Suppressor macrophage treated with lipopolysaccharide for 1 hour (primary cell): ENCODE results near the gene LCTL.
"Not testable (repeated sequence)": the region's sequence is repeated elsewhere in the genome, so short reads cannot be mapped to it uniquely, and the experiment has no call there.

Experiments
- DNase-seq, 3 donors: peaks; one replicate each; pipeline ENCODE4 v3.0.0-alpha.2; 2020 to 2022

The LCTL gene

DNA sequence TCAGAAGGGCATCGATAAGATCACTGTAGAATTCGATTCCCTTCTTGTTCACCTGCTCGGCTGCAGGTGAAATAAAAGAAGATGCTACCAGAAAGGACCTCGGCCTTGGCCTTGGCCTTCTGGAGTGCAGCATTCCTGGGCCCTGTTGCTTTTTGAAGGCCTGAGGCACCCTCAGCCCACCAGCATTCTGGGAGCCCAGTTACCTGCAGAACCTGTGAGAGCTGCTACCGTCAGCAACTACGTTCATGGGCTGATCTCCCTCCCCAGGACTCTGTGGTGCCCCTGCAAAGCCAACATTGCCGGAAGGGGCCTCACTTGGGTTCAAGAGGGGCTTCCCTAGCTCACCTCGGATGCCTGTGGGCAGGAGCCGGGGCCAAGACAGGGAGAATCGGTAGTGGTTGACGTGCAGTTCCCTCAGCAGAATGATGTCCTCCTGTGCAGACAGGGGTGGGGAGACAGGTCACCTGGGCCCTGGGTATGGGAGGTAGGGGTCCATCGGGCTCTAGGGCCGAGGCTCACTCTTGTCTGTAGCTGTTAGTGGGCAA is 2.2 kb downstream of the LCTL start:
- no peak for DNase-seq

DNA sequence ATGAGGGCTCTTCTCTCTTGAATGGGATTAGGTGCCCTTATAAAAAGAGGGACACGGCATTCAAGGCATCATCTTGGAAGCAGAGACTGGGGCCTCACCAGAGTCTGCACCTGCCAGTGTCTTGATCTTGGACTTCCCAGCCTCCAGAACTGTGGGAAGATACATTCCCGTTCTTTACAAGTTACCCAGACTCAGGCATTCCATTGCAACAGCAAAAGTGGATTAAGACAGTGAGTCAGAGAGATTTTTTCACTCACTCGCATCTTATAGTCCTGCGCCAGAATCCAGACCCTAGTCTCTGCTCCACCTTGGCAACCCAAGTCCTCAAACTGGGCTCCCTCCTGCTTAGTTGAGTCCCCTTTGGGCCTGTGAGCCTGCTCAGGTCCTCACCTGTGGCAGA is 2.7 kb downstream of the LCTL start:
- DNase-seq: no peak

DNA sequence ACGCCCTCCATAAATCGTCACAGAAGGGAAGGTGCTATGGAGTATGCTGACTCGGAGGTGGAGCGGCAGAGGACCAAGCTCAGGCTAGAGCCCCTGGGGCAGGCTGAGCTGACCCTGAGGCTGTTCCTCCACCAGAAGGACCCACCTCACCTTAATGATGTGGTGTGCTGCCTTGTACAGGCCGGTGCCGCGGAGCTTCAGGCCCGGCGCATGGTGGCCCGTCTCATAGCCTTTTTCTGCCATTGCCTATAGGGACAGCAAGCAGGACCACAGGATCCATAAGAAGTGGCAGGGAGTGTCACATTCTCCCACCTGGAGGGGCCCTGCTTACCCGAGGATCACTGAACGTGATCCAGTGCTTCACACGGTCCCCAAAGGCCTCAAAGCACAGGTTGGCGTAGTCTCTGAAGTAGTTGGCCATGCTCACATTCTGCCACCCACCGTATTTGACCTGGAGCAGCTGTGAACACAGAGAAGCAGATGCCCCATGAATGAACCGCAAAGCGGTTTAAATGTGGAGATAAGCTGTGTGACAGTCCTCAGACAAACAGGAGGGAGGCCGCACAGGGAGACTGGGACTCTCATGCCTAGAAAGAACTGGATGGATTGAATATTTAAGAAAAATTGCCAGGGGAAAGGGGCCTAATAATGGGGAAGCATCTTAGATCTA is 4.8 kb downstream of the LCTL start:
- no peak for DNase-seq

DNA sequence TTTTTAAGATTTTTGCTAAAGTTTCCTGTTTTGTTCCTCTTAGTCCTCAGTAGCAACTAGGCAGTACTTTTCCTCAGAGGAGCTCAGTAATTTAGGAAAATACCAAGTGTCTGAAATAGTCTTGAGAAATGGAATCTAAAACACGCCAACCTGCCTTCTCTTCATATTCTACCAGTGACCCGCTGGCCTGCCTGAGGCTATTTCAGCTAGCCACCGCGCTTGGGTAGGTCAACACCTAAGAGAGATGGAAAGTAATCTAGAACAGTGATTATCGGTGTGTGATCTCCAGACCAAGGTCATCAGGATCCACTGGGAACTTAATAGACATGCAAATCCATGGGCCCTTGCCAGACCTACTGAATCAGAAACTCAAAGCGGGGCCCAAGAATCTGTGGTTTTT is 7.5 kb downstream of the LCTL start:
- DNase-seq: no peak

DNA sequence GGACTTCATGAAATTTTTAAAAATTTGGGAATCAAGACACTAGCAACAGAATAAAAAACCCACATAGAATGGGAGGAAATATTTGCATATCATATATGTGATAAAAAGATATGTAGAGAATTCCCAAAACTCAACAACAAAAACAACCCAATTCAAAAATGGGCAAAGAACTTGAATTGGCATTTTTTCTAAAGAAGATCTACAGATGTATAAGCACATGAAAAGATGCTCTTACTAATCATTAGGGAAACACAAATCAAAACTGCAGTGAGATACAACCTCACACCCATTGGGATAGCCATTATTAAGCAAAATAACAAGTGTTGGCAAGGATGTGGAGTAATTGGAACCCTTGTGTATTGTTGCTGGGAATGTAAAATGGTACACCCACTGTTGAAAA is 10.1 kb downstream of the LCTL start:
- DNase-seq: no peak

DNA sequence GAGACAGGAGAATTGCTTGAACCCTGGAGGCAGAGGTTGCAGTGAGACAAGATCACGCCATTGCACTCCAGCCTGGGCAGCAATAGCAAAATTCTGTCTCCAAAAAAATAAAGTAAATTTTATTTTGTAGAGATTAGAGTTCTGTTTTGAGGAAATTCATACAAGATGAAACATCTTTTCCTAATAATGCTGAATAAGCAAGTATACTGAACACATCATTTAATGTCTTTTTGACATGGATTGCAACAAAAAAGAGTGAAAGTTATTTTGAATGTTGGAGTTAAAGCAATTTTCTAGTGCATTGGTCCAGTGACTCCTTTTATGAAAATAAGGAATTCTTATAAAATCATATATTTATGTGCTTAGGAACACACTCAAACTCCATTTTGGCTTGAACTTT is 20.5 kb downstream of the LCTL start:
- no peak for DNase-seq

DNA sequence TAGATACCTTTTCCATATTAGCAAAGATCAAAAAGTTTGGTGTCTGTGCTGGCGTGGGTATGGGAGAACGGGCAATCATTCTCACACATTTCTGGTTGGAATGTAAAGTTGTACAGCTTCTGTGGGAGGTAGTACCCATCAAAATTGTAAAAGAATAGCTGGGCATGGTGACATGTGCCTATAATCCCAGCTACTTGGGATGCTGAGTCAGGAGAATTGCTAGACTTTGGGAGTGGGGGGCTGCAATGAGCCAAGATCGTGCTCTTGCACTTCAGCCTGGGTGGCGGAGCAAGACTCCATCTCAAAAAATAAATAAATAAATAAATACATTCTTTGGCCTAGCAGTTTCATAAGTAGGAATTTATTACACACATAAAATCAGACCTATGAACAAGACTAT is 22.9 kb downstream of the LCTL start:
- no peak for DNase-seq

DNA sequence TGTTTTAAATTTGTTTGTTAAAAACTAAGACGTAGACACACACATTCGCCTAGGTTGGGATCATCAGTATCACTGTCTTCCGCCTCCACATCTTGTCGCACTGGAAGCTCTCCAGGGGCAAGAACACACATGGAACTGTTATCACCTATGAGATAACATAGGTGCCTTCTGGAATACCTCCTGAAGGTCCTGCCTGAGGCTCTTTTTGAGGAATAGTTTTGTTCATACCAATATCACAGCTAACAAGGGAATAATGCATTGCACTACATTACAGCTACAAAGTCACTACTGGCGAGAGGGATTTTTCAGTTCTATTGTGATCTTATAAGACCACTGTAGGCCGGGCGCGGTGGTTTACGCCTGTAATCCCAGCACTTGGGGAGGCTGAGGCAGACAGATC is 30.7 kb downstream of the LCTL start:
- DNase-seq: no peak

DNA sequence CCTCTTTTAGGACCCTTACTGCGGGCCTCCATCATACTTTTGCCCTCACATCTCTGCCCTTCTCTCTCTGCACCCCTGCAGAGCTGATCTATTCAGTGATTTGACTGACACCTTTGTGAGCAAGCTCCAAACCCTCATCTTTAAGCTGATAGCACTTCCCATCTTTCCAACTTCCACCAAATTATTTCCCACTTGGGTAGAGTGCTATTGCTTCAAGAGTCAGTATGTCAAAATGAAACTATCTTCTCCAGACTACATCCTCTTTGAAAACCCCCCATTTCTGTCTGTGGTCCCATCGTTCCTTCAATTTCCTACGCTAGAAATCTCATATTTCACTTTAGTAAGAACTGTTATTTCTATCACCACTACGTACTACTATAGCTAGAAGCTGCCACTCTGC is 41.0 kb downstream of the LCTL start:
- DNase-seq: peak; percentile 21 to 49 (median 41)

DNA sequence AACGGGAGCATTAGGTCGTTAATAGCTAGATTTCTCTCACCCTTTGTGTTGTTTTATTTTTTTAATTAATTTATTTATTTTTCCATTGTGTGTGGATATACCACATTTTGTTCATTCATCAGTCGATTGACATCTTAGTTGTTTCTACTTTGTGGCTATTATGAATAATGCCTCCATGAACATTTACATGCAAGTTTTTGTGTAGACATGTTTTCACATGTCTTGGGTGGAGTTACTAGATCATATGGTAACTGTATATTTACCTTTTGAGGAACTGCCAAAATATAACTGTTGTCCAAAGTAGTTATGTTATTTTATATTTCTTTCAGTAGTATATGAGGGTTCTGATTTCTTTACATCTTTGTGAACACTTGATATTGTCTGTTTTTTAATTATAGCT is 41.9 kb downstream of the LCTL start:
- no peak for DNase-seq

DNA sequence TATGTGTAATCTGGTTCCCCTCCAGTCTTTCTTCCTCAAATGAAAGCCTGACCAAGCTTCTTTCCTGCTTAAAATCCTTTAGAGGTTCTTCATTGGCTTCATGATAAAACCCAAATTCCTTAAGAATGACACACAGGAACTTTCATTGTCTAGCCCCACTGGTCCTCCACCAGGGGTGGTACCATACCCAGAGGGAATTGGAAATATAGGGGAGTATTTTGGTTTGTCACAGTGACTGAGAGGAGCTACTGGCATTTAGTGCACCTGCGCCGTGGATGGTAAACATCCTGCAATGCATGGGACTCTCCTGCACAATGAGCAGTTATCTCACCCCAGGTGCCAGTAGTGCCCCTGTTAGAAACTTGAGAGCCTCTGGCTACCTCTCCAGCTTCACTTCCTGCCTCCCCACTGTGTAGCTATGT is 49.9 kb downstream of the LCTL start:
- no peak for DNase-seq

DNA sequence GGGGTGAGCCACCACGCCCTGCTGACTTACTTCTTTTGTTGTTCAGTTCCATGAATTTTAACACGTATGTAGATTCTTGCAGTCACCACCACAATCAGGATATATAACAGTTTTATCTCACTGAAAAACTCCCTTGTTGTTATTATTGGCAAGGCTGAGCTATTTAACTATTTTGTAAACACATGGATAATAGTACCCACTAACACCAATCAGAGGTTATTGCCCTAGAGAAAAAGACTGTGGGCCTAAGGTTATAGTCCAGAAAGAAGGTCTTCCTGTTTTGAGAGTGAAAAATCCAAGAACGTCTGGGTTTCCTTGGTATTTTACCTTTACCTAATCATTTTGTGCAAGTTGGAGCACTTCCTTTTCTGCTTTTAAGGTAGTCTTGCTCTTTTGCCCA is 51.2 kb downstream of the LCTL start:
- DNase-seq: no peak

DNA sequence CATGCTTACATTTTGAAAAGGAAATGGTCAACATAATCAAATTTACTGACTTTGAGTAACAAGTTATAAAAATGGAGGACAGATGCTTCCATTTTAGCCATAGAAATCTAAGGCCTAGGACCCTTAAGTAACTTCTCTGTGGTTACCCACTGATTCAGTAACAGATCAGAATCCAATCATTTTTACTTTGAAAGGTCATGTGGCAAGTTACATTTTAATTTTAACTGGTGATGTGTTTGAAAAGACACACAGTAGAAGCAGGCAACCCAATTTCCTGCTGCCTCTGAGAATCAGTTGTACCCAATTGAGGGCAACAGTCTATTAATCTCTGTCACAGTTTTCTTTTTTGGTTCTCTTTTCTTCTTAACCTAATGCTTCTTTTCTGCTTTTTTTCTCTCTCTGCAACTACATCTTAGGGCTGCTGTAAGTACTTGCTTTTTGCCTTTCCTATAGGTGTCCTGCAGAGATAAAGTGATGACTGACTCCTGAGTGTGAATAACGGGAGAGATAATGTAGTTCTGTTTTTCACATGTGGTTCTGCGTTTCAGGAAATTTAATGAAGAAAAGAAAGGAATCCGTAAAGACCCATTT is 57.4 kb downstream of the LCTL start:
- no peak for DNase-seq

DNA sequence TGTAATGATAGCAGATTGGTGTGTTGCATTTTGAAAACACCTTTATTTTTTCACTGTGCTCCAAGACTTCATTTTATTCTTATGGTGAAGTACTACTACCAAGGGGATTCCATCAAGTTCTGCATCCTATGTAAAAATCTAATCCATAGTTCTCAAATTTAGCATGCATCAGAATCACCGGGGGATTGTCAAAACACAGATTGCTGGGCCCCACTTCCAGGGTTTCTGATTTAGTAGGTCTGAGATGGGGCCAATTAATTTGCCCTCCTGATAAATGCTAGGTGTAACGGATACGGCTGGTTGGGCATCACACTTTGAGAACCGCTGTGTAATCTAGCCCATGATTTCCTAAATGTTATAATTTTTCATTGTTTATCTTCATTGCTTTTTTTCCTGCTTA is 60.0 kb downstream of the LCTL start:
- no peak for DNase-seq

DNA sequence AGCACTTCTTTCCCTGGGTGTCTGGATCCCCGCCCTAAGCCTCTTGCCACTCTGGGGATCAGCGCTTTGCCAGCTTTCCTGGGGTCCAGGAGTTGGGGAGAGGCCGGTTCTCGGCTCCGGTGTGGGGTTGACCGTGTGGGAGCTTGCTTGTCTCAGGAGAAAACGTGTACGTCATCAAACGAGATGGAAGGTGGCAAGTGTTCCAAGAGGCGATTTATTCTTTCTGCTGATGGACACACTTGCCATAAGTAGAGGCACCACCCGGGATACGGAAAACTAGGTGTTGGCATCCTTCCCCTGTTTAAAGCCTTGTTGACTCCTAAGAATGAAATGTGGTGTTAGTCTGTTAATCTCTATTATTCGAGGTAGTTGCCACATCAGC is 60.4 kb downstream of the LCTL start:
- no peak for DNase-seq

DNA sequence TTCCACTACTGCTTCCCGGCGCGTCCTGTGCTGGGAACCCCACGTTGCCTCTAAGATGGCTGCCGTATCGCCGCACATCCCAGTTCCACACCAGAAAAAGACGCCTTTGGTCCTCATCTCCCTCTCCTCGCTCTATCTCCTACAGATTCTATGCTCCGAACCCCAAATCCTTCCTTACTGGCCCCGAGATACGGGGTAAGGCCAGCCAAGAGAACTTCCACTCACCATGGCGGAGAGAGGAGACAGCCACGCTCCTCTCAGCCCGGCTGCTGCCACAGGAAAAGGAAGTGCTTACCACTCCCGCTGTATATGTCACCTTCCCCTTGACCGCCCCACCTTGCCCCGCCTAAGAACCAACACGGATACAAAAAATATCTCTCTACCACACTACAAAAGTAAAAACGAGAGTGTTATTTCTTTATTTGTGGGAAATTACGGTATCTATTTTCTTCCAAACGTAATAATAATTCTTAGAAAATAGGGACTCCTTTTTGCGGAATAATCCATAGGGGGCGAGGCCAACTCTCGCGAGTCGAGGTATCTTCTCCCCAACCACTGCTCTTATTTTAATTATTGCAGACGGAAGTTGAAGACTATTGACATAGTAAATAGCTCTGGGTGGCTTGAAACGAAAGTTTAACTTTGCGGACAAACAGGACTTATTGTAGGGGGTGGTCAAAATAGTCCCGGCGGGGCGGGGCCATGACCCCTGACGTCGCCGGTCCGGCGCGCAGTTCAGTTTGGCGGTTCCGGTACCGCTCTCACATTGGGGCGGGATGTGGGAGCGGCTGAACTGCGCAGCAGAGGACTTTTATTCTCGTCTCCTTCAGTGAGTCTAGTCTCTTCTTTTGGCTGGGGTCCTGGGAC is 61.0 kb downstream of the LCTL start, which contains the start of the genes RPL4 and ZWILCH:
Gene RPL4, minus strand, starts transcription at position 293 of the 867 bp plus-strand sequence. Its CDS starts 65 bp downstream, at position 228.
Gene ZWILCH, plus strand, starts transcription at position 764 of the 867 bp plus-strand sequence. Its CDS starts 13 bp downstream, at position 777.
- DNase-seq: peak; percentile 90 to 93 (median 92)

DNA sequence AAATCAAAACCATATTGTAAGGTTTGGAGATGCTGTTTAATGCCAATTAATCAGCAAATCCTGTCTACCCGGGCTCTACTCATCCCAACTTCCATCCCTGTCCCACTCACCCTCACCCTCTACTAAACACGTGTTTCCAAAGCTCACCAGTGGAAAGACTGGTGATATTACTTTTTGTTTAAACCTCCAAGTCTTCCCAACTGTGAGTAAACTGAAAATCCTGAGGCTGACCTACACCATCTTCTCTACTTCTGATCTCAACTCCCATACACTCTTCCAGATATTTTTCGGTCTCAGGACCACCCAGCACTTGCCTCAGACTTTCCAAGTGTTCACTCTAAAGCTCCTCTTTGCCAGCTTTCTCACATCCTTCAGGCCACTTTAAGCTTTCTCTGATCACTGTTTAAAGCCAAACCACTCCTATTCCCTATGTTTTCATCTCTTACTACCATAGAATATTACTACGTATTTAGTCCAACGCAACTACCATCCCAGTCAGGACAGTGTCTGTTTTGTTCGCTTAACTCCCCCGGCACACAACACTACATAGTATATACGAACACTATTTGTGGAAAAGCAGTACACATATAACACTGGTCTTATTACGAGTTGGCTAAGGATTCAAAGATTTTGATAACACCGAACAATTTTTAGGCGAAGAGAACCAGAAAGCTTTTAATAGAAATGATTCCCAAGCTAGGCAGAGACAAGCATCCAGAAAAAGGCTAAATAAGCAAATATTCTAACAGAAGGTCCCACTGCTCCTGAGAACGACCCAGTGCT is 61.8 kb downstream of the LCTL start:
- no peak for DNase-seq

DNA sequence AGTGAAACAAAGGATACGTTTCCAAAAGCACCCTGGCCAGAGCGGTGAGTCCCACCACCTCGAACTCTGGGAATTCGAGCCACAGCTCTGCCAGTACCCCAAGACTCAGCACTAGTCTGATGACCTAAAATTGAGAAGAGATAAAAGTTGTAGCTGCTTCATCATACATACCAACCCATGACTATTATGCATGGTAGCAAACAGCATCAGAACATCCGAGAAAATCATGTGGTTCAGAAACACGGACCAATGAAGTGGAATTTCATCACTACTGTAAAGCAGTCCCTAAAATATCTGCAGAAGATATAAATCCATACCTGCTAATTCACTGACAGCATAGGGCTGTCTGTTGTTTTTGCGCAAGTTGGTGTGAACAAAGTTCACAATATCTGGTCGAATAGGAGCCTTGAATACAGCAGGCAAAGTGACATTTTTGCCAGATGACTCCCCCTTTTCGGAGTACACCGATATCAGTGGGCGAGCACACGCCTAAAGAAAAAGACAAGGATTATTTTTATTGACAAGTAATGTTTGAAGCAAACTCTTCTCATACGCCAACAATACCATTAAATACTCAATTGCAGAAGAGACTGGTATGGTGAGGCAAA is 62.7 kb downstream of the LCTL start:
- DNase-seq: not testable (repeated sequence)

DNA sequence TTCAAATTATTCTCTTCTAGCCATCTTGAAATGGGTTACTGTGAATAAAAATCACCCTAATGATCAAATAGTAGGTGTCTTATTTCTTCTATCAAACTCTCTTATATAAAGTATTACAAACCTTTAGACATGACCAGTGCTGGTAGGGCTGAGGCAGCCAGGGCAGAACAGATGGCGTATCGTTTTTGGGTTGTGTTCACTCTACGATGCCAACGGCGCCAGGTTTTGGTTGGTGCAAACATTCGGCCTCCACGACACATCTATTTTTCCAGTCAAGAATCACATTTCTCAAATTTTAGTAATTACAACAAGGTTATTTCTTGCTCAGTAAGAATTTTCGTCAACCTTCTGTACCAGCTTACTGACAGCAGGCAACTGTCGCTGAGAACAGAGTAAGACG is 63.3 kb downstream of the LCTL start:
- no peak for DNase-seq

DNA sequence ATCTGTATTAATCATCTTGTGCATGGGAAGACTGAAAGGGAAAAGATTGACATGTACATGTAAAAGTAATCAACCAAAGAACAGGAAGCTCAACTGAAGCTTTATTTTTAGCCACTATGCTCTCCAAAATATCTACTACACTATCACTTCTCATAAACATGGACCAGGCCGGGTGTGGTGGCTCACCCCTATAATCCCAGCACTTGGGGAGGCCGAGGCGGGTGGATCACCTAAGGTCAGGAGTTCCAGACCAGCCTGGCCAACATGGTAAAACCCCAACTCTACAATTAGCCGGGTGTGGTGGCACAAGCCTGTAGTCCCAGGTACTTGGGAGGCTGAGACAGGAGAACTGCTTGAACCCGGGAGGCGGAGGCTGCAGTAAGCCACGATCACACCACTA is 65.5 kb downstream of the LCTL start:
- not testable (repeated sequence) for DNase-seq

DNA sequence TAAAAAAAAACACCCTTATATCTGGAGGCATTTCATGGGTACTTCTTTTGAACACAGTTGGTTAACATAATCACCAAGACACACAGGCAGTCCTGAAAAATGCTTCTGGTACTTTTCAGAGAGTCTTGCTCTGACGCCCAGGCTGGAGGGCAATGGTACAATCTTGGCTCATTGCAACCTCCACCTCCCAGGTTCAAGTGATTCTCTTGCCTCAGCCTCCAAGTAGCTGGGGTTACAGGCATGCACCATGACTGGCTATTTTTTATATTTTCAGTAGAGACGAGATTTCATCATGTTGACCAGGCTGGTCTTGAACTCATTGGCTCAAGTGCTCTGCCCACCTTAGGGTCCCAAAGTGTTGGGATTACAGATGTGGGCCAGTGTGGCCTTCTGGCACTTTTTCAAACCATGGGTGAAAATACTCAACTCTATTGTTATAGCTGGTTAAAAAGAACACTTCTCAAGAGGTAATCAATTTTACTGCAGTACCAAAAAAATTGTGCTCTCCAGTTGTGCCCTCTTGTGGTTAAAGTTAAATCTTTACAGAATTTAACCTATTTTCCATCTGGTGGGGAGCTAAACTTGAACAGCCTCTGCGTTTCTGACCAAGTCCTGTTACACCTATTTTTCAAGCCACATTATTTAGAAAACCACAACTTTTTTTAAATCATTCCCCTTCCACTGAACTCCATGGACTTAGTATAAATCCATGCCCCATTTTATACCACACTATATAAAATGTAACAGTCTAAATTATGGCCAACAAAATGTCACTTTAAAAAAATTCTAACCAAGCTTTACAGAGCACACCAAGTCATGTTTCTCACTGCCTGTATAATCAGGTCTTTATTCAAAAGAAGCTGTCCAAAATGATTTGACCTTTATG is 67.1 kb downstream of the LCTL start:
- peak; percentile 22 to 72 (median 71) for DNase-seq
